SK-N-SH treated with all-trans-retinoic acid at 6 μM for 48 hours (cell line): ENCODE measurements around the gene CBFA2T3.

ENCODE experiments used
- ZFP30 ChIP-seq: fragments of 450-650 bp; formaldehyde crosslinking; IDR thresholded peaks from 2 replicates; pipeline ENCODE4 v1.5.0; 2022; ENCODE audit warnings: mild to moderate bottlenecking, moderate library complexity
- TF ChIP-seq, protein P1 (sequence below): fragments of 250-450 bp; sonication (Bioruptor Pico); IDR thresholded peaks from 2 replicates; pipeline ENCODE4 v1.8.0; 2020; ENCODE audit warnings: mild to moderate bottlenecking, moderate library complexity, borderline replicate concordance

GRCh38 chr16:89009343-89010209, 32.6 kb upstream of the CBFA2T3 start:
- TF ChIP-seq, protein P1, sequence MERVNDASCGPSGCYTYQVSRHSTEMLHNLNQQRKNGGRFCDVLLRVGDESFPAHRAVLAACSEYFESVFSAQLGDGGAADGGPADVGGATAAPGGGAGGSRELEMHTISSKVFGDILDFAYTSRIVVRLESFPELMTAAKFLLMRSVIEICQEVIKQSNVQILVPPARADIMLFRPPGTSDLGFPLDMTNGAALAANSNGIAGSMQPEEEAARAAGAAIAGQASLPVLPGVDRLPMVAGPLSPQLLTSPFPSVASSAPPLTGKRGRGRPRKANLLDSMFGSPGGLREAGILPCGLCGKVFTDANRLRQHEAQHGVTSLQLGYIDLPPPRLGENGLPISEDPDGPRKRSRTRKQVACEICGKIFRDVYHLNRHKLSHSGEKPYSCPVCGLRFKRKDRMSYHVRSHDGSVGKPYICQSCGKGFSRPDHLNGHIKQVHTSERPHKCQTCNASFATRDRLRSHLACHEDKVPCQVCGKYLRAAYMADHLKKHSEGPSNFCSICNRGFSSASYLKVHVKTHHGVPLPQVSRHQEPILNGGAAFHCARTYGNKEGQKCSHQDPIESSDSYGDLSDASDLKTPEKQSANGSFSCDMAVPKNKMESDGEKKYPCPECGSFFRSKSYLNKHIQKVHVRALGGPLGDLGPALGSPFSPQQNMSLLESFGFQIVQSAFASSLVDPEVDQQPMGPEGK: no peak
- no peak for TF ChIP-seq ZFP30 (CRISPR knock-in tag)
